Stomach (tissue), 9 donors: ENCODE data around the gene RELA. TPM values are rescaled to one million over a fixed set of nuclear protein-coding genes. Genes with fewer than 3 reads are reported as not detected.

Experiments used
- DNase-seq, 2 donors: peaks; one replicate each; pipeline versions ENCODE4 v3.0.0 to v3.0.0-alpha.2; 2013 to 2019
- H3K27ac ChIP-seq, 5 donors: fragments of 200-600 bp in 4 of 5; sonication (generic) in 4 of 5; one replicate each; pipeline ENCODE4 v1.5.1; 2013 to 2019; ENCODE audit warnings: mild to moderate bottlenecking in 1 of 5, moderate library complexity in 1 of 5
- H3K27me3 ChIP-seq, 3 donors: fragments of 200-600 bp; sonication (generic); one replicate each; pipeline ENCODE4 v1.5.1; 2017 to 2019; ENCODE audit warnings: mixed run types in 1 of 3
- H3K36me3 ChIP-seq, 4 donors: fragments of 200-600 bp; sonication (generic); 1 replicate in 3 of 4; 2 replicates in 1 of 4; pipeline ENCODE4 v1.5.1; 2016 to 2019
- H3K4me1 ChIP-seq, 4 donors: fragments of 200-600 bp; sonication (generic); one replicate each; pipeline ENCODE4 v1.5.1; 2016 to 2019
- H3K4me3 ChIP-seq, 4 donors: fragments of 200-600 bp; sonication (generic) in 3 of 4; one replicate each; pipeline ENCODE4 v1.5.1; 2016 to 2019; ENCODE audit warnings: mild to moderate bottlenecking in 1 of 4
- H3K9me3 ChIP-seq, 4 donors: fragments of 200-600 bp; sonication (generic); one replicate each; pipeline ENCODE4 v1.5.1; 2016 to 2019
- CTCF ChIP-seq, 7 experiments: fragments of 450-650 bp in 4 of 7; fragments of 200-600 bp in 3 of 7; sonication (generic) in 3 of 7; IDR thresholded peaks; one replicate each; pipeline ENCODE4 v1.5.1; 2016 to 2019; ENCODE audit warnings: antibody characterized with exemption in 7 of 7, control low read depth in 2 of 7, mild to moderate bottlenecking in 1 of 7
- EP300 ChIP-seq: sonication (generic); formaldehyde crosslinking; IDR thresholded peaks from one replicate; pipeline ENCODE4 v1.6.1; 2017; ENCODE audit warnings: antibody characterized with exemption
- POLR2A ChIP-seq, 4 donors: fragments of 450-650 bp; IDR thresholded peaks; one replicate each; pipeline ENCODE4 v1.6.1; 2016; ENCODE audit warnings: antibody characterized with exemption in 4 of 4, control low read depth in 2 of 4, mild to moderate bottlenecking in 1 of 4, moderate library complexity in 1 of 4
- POLR2AphosphoS5 ChIP-seq, 3 donors: sonication (generic); formaldehyde crosslinking; IDR thresholded peaks; one replicate each; pipeline ENCODE4 v1.6.1; 2016; ENCODE audit warnings: antibody characterized with exemption in 3 of 3
- WGBS, 5 donors: extraction: QIAGEN DNeasy Blood & Tissue Kit in 3 of 5; methylation state at CpG; one replicate each; pipeline versions ENCODE4 v1.1.5 to v1.1.7; 2013 to 2018; 5-methylcytosine and 5-hydroxymethylcytosine counted together
- intact Hi-C: fragments of 100-400 bp; cut with DNase I; formaldehyde crosslinking; loops from one replicate; pipeline ENCODE4 v1.15.1; 2023; ENCODE audit warnings: low total_unique reads
- polyA plus RNA-seq, 3 donors: library from polyadenylated mRNA; stranded (reverse); fragments of 200-250 nt; gene quantifications; one replicate each; pipeline ENCODE4 v1.2.3, GENCODE V29; 2013
- total RNA-seq, 5 donors: library from RNA; depleted of rRNA; stranded (reverse); fragments of >200 nt; gene quantifications; one replicate each; pipeline versions ENCODE4 v1.1.0 to v1.2.3, GENCODE V29; 2014 to 2016
- donor health status: healthy with polysubstance abuse.
- donor health status: Bipolar disorder and iron deficiency.
- donor health status: healthy.

Gene RELA
- total and polyA plus RNA-seq, 8 donors = 27.4 to 68.8 (median 46.6) TPM

GRCh38 chr11:65650547-65651338 lies 12.0 kb downstream of the RELA start:
- DNase-seq = peak; percentile 55
- peak overlapping the region; percentile 91 to 99 (median 94) for H3K27ac ChIP-seq
- WGBS, 5 donors = 30 to 61% (median 49%) methylated on average over 16 to 20 of the region's 20 CpGs
- intact Hi-C loops = no loop called here
- H3K36me3 ChIP-seq = peaks cover 35 to 79% (median 68%) of the 10 kb centered on the region in 4 donors
- no peaks in the 10 kb centered on the region for H3K9me3 ChIP-seq
- H3K27me3 ChIP-seq = no peaks in the 10 kb centered on the region
- TF ChIP-seq EP300 (no peak), POLR2A (IDR thresholded peaks at IDR 0.05) (no peak), POLR2AphosphoS5 (IDR thresholded peaks at IDR 0.05) (peak in 1 of 3 donors; percentile 7), CTCF (IDR thresholded peaks at IDR 0.05) (no peak)
- H3K4me1 ChIP-seq = peaks cover 44 to 87% (median 77%) of the 10 kb centered on the region in 4 donors
- peak overlapping the region in 1 of 4 donors; percentile 49 for H3K4me3 ChIP-seq

DNA sequence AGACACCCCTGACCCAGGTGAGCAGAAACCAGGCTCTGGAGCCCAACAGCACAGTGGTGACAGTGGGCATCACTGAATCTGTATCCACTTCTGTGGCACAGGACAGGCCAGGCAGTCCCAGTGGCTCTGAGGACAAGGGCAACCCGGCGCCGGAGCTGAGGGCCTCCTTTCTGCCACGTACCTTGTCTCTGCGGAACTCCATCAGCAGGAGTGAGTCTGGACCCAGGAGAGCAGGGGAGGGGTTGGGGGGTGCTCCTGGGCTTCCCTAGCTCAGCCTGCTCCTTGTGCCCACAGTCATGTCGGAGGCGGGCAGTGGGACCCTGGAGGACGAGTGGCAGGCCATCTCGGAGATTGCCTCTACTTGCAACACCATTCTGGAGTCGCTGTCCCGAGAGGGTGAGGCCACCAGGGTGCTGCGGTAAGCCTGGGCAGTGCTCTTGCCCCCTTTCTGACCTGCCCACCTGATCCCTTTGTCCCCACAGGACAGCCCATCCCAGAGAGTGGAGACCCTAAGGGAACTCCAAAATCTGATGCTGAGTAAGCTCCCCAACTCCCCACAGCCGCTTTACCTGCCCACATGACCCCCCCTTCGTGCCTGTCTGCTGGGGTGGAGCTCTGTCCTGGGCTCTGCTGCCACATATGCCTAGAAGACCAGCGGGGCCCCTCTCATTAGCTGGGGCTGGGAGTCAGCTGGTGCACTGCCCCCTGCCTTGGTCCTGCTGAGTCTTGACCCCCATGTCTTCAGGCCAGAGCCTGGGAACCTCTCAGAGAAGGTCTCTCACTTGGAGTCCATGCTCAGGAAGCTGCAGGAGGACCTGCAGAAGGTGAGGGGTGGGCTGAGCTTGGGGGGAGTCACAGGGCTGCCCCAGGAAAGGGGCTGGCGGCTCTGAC lies 12.8 kb downstream of the RELA start:
- no peaks in the 10 kb centered on the region for H3K9me3 ChIP-seq
- 66 to 81% (median 73%) methylated on average over 3 to 16 of the region's 16 CpGs for WGBS, 5 donors
- TF ChIP-seq EP300 (no peak), POLR2AphosphoS5 (IDR thresholded peaks at IDR 0.05) (no peak), POLR2A (IDR thresholded peaks at IDR 0.05) (no peak), CTCF (IDR thresholded peaks at IDR 0.05) (no peak)
- intact Hi-C loops = no loop called here
- H3K27me3 ChIP-seq = no peaks in the 10 kb centered on the region
- peaks cover 44 to 78% (median 71%) of the 10 kb centered on the region in 4 donors for H3K4me1 ChIP-seq
- H3K4me3 ChIP-seq = no peak overlapping the region
- peak overlapping the region; percentile 91 to 99 (median 94) for H3K27ac ChIP-seq
- peaks cover 27 to 79% (median 68%) of the 10 kb centered on the region in 4 donors for H3K36me3 ChIP-seq
- DNase-seq = peak in 1 of 2 donors; percentile 17

DNA sequence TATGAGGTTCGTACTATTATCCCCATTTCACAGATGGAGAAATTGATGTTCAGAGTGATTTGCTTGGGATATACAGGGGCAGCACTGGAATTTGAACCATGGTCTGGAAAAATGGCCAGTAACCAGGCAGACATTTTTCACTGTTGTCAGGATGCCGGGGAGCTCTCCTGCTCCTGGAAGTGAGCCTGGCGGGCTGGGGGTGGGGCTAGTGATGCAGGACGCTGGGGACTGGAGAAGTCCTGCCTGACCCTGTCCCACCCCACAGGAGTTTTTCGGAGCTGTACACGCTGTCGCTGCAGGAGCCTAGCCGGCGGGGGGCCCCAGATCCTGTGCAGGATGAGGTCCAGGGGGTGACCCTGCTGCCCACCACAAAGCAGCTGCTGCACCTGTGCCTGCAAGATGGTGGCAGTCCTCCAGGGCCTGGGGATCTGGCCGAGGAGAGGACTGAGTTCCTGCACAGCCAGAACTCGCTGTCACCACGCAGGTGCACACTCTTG lies 13.7 kb downstream of the RELA start:
- DNase-seq = peak in 1 of 2 donors; percentile 66
- peaks cover 40 to 70% (median 62%) of the 10 kb centered on the region in 4 donors for H3K4me1 ChIP-seq
- H3K27ac ChIP-seq = peak overlapping the region in 3 of 5 donors; percentile 19 to 99 (median 94)
- no peak for TF ChIP-seq POLR2AphosphoS5 (IDR thresholded peaks at IDR 0.05)
- TF ChIP-seq EP300 = no peak
- TF ChIP-seq CTCF (IDR thresholded peaks at IDR 0.05) = no peak
- peaks cover 18 to 79% (median 66%) of the 10 kb centered on the region in 4 donors for H3K36me3 ChIP-seq
- H3K4me3 ChIP-seq = no peak overlapping the region
- H3K27me3 ChIP-seq = no peaks in the 10 kb centered on the region
- WGBS, 5 donors = 45 to 66% (median 56%) methylated on average over 7 to 12 of the region's 12 CpGs
- intact Hi-C loops = no loop called here
- H3K9me3 ChIP-seq = no peaks in the 10 kb centered on the region
